A549 (cell line): Measurements from ENCODE around the gene JAGN1.

Experiments
- CTCF ChIP-seq: fragments of >200 bp; sonication (Bioruptor Twin); formaldehyde crosslinking; IDR thresholded peaks from 3 replicates; pipeline ENCODE4 v1.5.1; 2016
- FOSL2 ChIP-seq, 2 experiments: fragments of 450-650 bp in 1 of 2; fragments of >200 bp in 1 of 2; sonication (Bioruptor Twin) in 1 of 2; formaldehyde crosslinking; IDR thresholded peaks; 2 replicates each; pipeline versions ENCODE4 v1.5.0 to v1.6.1; 2016 to 2020; ENCODE audit warnings: mild to moderate bottlenecking in 1 of 2, moderate library complexity in 1 of 2
- HDAC2 ChIP-seq: fragments of 200-600 bp; sonication (generic); IDR thresholded peaks from 2 replicates; pipeline ENCODE4 v1.6.1; 2016
- HMGXB4 ChIP-seq: fragments of 250-450 bp; sonication (Bioruptor Pico); IDR thresholded peaks from 2 replicates; pipeline ENCODE4 v1.5.0; 2021; ENCODE audit warnings: mild to moderate bottlenecking, moderate library complexity, borderline replicate concordance
- MAFK ChIP-seq: fragments of 450-650 bp; IDR thresholded peaks from 2 replicates; pipeline ENCODE4 v1.6.1; 2014; ENCODE audit not compliant: partially characterized antibody
- MYC ChIP-seq: IDR thresholded peaks from 2 replicates; pipeline ENCODE4 v1.6.1; 2012; ENCODE audit warnings: mild to moderate bottlenecking, inconsistent platforms, low read length, improper control_type of control experiment, borderline replicate concordance
- NR3C1 ChIP-seq: fragments of >200 bp; sonication (Bioruptor Twin); formaldehyde crosslinking; IDR thresholded peaks from 3 replicates; pipeline ENCODE4 v1.6.1; 2017
- POLR2A ChIP-seq: IDR thresholded peaks from 2 replicates; pipeline ENCODE4 v1.6.1; 2012; ENCODE audit warnings: mild to moderate bottlenecking, low read length
- SMC3 ChIP-seq: fragments of >200 bp; sonication (Bioruptor Twin); formaldehyde crosslinking; IDR thresholded peaks from 3 replicates; pipeline ENCODE4 v1.6.1; 2018; ENCODE audit warnings: inconsistent platforms
- USF2 ChIP-seq: fragments of 450-650 bp; IDR thresholded peaks from 2 replicates; pipeline ENCODE4 v1.6.1; 2014; ENCODE audit warnings: antibody characterized with exemption
- ZSCAN20 ChIP-seq: fragments of 250-450 bp; sonication (Bioruptor Pico); IDR thresholded peaks from 2 replicates; pipeline ENCODE4 v1.8.0; 2022; ENCODE audit warnings: mild to moderate bottlenecking, moderate library complexity

GRCh38 chr3:9861201-9861600 lies 29.2 kb upstream of the JAGN1 start:
- TF ChIP-seq MAFK: no peak
- no peak for TF ChIP-seq FOSL2 (IDR thresholded peaks at IDR 0.05)
- TF ChIP-seq FOSL2 (CRISPR knock-in tag; IDR thresholded peaks at IDR 0.05): no peak
- TF ChIP-seq HDAC2: no peak
- no peak for TF ChIP-seq CTCF
- TF ChIP-seq ZSCAN20: no peak
- TF ChIP-seq NR3C1: no peak
- TF ChIP-seq POLR2A: no peak
- no peak for TF ChIP-seq USF2
- TF ChIP-seq HMGXB4: no peak
- TF ChIP-seq MYC: no peak
- TF ChIP-seq SMC3: no peak
